ENCODE measurements around the gene RAB11FIP4. TPM values are rescaled to one million over a fixed set of nuclear protein-coding genes. Genes with fewer than 3 reads are reported as not detected.

RAB11FIP4 gene
- total and polyA plus RNA-seq, 9 of the 15 experiments (the other 6 are each of a cell fraction or from before 2014, with no cell fraction given) = 0.62 to 16.6 (median 8.9) TPM

GRCh38 chr17:31549525-31550388 is 158.3 kb downstream of the RAB11FIP4 start (continued):
- no peak for TF ChIP-seq THAP7 (CRISPR knock-in tag; IDR thresholded peaks at IDR 0.05)
- no peak for TF ChIP-seq E2F3 (CRISPR knock-in tag; IDR thresholded peaks at IDR 0.05)
- TF ChIP-seq TAF7 (tag; IDR thresholded peaks at IDR 0.05) = no peak
- TF ChIP-seq NCOR1 (IDR thresholded peaks at IDR 0.05) = no peak
- peak in 1 of 2 experiments; percentile 69; a peak in 1 of 4 replicates for TF ChIP-seq ARNT (IDR thresholded peaks at IDR 0.05)
- TF ChIP-seq BRF2 (IDR thresholded peaks at IDR 0.05; ENCODE audit: borderline replicate concordance, insufficient read depth, insufficient read length) = no peak
- TF ChIP-seq ZNF668 (CRISPR knock-in tag; IDR thresholded peaks at IDR 0.05) = no peak
- TF ChIP-seq TAF9B (IDR thresholded peaks at IDR 0.05; ENCODE audit: partially characterized antibody) = no peak
- no peak; the same call in 1 of the 2 replicates for TF ChIP-seq PKNOX1 (IDR thresholded peaks at IDR 0.05)
- TF ChIP-seq THRAP3 (IDR thresholded peaks at IDR 0.05; ENCODE audit: borderline replicate concordance) = no peak
- peak; percentile 90 for TF ChIP-seq CREB3L1 (IDR thresholded peaks at IDR 0.05; ENCODE audit: borderline replicate concordance, low read depth)
- TF ChIP-seq HDAC1 (IDR thresholded peaks at IDR 0.05) = peak; percentile 3 to 71; a peak in 1 of 4 replicates
- no peak for TF ChIP-seq KLF10 (CRISPR knock-in tag; IDR thresholded peaks at IDR 0.05)
- TF ChIP-seq ZNF696 (CRISPR knock-in tag; conservative IDR thresholded peaks at IDR 0.05) = no peak
- TF ChIP-seq ZNF134 (CRISPR knock-in tag; conservative IDR thresholded peaks at IDR 0.05) = no peak
- TF ChIP-seq SMAD3 (CRISPR knock-in tag; conservative IDR thresholded peaks at IDR 0.05) = no peak
- TF ChIP-seq CREB5 (CRISPR knock-in tag; IDR thresholded peaks at IDR 0.05) = no peak
- 0 out of 2 replicates have a peak, but pooled peaks have one; percentile 31 for TF ChIP-seq SREBF1 (IDR thresholded peaks at IDR 0.05; ENCODE audit: borderline replicate concordance, low read depth, low read length)
- TF ChIP-seq YBX1 (IDR thresholded peaks at IDR 0.05) = no peak
- no peak for TF ChIP-seq ARID1B (IDR thresholded peaks at IDR 0.05)
- TF ChIP-seq GMEB1 (CRISPR knock-in tag; IDR thresholded peaks at IDR 0.05) = no peak

Measured in K562 (cell line).